Stimulated activated CD8-positive, alpha-beta memory T cell treated with anti-CD3 and anti-CD28 coated beads, Interleukin-15, amount 100 ng/mL, for 4 hours (primary cell): ENCODE data around the gene GPX3.

Experiments
- DNase-seq, 2 donors: peaks; one replicate each; pipeline ENCODE4 v3.0.0-alpha.2; 2020; ENCODE audit warnings: low read depth in 2 of 2

GPX3 gene

GRCh38 chr5:151014680-151015343 lies 5.6 kb upstream of the GPX3 start:
- no peak for DNase-seq

- DNase-seq: no peak
Measured at GRCh38 chr5:151015974-151016587, 4.3 kb upstream of the GPX3 start.

GRCh38 chr5:151016700-151017099 lies 3.7 kb upstream of the GPX3 start:
- DNase-seq: no peak

- no peak for DNase-seq
Measured at GRCh38 chr5:151017897-151018296, 2.5 kb upstream of the GPX3 start.

GRCh38 chr5:151018846-151019245 lies 1.5 kb upstream of the GPX3 start:
- no peak for DNase-seq

GRCh38 chr5:151019331-151019730 lies 1.1 kb upstream of the GPX3 start:
- no peak for DNase-seq

- DNase-seq: no peak
Measured at GRCh38 chr5:151021746-151022145, 1.4 kb downstream of the GPX3 start.

GRCh38 chr5:151022511-151023018 lies 2.2 kb downstream of the GPX3 start:
- DNase-seq: no peak

GRCh38 chr5:151023047-151023615 lies 2.7 kb downstream of the GPX3 start:
- no peak for DNase-seq

- no peak for DNase-seq
Measured at GRCh38 chr5:151023651-151024050, 3.3 kb downstream of the GPX3 start.

- no peak for DNase-seq
Measured at GRCh38 chr5:151024440-151025249, 4.3 kb downstream of the GPX3 start.

- no peak for DNase-seq
Measured at GRCh38 chr5:151025250-151025606, 4.8 kb downstream of the GPX3 start.

- no peak for DNase-seq
Measured at GRCh38 chr5:151026088-151026487, 5.7 kb downstream of the GPX3 start.

GRCh38 chr5:151026679-151027078 lies 6.3 kb downstream of the GPX3 start:
- no peak for DNase-seq

GRCh38 chr5:151027961-151028479 lies 7.6 kb downstream of the GPX3 start:
- no peak for DNase-seq

GRCh38 chr5:151028717-151029116 lies 8.3 kb downstream of the GPX3 start:
- DNase-seq: no peak

- DNase-seq: no peak
Measured at GRCh38 chr5:151029179-151030055, 9.0 kb downstream of the GPX3 start.

- no peak for DNase-seq
Measured at GRCh38 chr5:151030056-151030336, 9.6 kb downstream of the GPX3 start.

- DNase-seq: no peak
Measured at GRCh38 chr5:151030379-151030778, 10.0 kb downstream of the GPX3 start.

- DNase-seq: no peak
Measured at GRCh38 chr5:151031554-151031953, 11.2 kb downstream of the GPX3 start.

- no peak for DNase-seq
Measured at GRCh38 chr5:151033217-151033934, 13.0 kb downstream of the GPX3 start.
